GM19372 (cell line): ENCODE measurements around the gene SYNGR3.
"Not testable (repeated sequence)": the region's sequence is repeated elsewhere in the genome, so short reads cannot be mapped to it uniquely, and the experiment has no call there.

Experiments
- ATAC-seq: cut with Tn5 transposase; IDR thresholded peaks from one replicate; pipeline ENCODE4 v1.9.1; 2021; ENCODE audit warnings: mild to moderate bottlenecking, low read depth, moderate library complexity; ENCODE audit not compliant: unreplicated experiment

SYNGR3 gene

GRCh38 chr16:2007081-2007836, 17.5 kb downstream of the SYNGR3 start:
- ATAC-seq, result no peak

- no peak for ATAC-seq
Observed at GRCh38 chr16:2008009-2008526, 18.3 kb downstream of the SYNGR3 start.

- ATAC-seq, result no peak
Observed at GRCh38 chr16:2008631-2009163, 18.9 kb downstream of the SYNGR3 start.

GRCh38 chr16:2009164-2009711, 19.5 kb downstream of the SYNGR3 start:
- peak; percentile 30 for ATAC-seq

GRCh38 chr16:2009791-2010510, 20.2 kb downstream of the SYNGR3 start, which contains the start of gene ZNF598:
Gene ZNF598 (minus strand): TSS chr16:2009821.
- ATAC-seq, result peak; percentile 89

- ATAC-seq, result not testable (repeated sequence)
Observed at GRCh38 chr16:2011726-2012125, 22.0 kb downstream of the SYNGR3 start.

GRCh38 chr16:2013527-2013926, 23.8 kb downstream of the SYNGR3 start:
- no peak for ATAC-seq

GRCh38 chr16:2015117-2015946, 25.6 kb downstream of the SYNGR3 start:
- no peak for ATAC-seq

- ATAC-seq, result no peak
Observed at GRCh38 chr16:2015947-2016208, 26.1 kb downstream of the SYNGR3 start.

- no peak for ATAC-seq
Observed at GRCh38 chr16:2016407-2016922, 26.7 kb downstream of the SYNGR3 start.

GRCh38 chr16:2019518-2019920, 29.7 kb downstream of the SYNGR3 start, which contains the start of gene NPW:
Gene NPW (plus strand): TSS chr16:2019785.
- no peak for ATAC-seq

GRCh38 chr16:2019921-2020831, 30.4 kb downstream of the SYNGR3 start:
- no peak for ATAC-seq

- no peak for ATAC-seq
Observed at GRCh38 chr16:2022723-2023091, 32.9 kb downstream of the SYNGR3 start.

- peak; percentile 81 for ATAC-seq
Observed at GRCh38 chr16:2023092-2024031, 33.6 kb downstream of the SYNGR3 start.

- no peak for ATAC-seq
Observed at GRCh38 chr16:2024032-2024420, 34.3 kb downstream of the SYNGR3 start.

- no peak for ATAC-seq
Observed at GRCh38 chr16:2025251-2025650, 35.5 kb downstream of the SYNGR3 start.

- ATAC-seq, result no peak
Observed at GRCh38 chr16:2025878-2026460, 36.2 kb downstream of the SYNGR3 start.
